ENCODE data around the gene GRIN2C. TPM values are rescaled to one million over a fixed set of nuclear protein-coding genes. Genes with fewer than 3 reads are reported as not detected.

Gene GRIN2C
- total RNA-seq, 4 donors from 2014 or later = 0.17 to 0.38 (median 0.27) TPM

DNA sequence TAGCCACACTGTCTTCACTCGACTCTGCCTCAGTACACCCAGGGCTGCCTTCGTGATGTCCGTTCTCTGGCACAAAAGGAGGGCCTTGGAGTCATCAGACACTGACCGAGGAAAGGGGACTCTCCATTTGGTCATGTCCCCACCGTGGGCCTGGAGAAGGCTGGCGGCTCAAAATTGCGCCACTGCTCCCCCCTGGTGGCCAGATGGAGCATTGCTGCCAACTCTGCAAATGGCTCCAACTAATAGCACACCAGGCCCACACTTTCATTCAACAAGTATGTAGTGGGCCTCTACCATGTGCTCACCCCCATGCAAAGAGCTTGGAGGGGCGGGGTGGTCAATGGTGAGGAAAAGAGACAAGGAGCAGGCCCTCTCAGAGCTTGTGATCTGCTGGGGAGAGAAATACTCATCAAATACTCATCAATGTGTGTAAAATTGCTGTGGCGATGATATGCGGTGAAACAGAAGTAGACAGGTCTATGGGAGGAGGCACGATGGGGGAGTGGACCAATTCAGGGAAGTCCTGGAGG, 5.2 kb upstream of the GRIN2C start:
- TF ChIP-seq CTCF (IDR thresholded peaks at IDR 0.05; ENCODE audit: low read depth) = no peak

DNA sequence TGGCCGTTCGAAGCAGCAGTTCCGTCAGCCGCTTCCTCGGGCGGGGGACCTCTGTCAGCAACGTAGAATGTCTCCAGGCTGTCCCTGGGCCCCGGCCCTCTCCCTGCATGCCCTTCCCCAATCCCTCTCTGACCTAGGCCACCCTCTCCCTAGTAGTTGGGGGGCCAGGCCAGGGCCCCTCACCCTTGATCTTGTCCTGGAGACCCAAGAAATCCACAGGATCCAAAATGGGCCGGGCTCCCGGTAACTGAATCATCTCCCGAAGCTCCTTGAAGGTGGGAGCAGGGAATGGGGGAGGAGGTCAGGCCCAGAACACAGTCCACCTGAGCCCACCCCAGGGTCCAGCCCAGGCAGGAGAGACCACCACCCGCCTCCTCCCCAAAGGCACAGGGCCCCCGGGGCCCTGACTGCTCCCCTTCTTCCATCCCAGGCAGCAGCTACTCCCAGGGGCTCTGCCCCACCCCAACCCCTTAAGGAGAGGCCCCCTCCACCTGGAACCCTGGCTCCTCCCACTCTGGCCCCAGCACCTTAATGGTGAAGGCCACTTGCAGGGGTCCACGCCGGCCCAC, 4.7 kb upstream of the GRIN2C start:
- TF ChIP-seq CTCF (IDR thresholded peaks at IDR 0.05; ENCODE audit: low read depth) = no peak

DNA sequence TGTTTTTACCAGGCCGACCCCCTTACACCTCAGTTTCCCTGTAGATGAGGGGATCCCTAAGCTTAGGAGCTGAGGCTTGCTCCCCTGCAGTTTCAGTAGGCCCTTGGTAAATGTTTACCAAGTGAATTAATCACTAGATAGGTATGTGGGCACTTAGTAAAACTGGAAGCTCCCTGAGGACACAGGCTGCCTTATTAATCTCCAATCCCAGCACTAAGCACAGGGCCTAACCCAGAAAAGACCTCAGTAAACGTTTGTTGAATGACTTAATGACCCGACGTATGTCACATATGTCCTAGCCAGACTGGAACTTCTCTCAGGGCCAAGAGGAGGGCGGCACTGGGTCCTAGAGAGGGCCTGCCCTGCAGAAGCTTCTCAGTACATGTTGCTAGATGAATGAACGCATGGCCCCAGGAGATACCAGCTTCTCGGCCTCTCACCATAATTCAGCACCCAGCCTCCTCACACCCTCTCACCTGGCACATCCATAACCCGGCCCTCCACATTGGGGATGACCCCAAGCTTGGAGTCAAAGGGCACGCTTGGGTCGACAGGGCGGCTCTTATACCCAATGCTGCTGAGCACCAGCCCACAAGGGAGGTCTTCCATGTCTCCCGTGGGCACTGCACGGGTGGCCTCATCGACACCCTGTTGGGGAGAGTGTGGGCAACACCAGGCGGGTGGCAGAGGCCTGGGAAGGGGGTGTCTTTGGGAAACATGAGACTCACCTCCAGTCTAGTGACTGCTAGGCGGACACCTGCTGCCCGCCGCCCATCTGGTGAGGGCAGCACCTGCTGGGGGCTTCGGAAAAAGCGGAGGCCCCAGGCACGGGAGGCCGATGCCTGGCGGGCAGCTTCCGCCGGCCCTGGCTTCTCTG, 4.0 kb upstream of the GRIN2C start:
- TF ChIP-seq CTCF (IDR thresholded peaks at IDR 0.05; ENCODE audit: low read depth) = no peak

- TF ChIP-seq CTCF (IDR thresholded peaks at IDR 0.05; ENCODE audit: low read depth) = no peak
Observed at GRCh38 chr17:74862919-74863318, 3.2 kb upstream of the GRIN2C start.

DNA sequence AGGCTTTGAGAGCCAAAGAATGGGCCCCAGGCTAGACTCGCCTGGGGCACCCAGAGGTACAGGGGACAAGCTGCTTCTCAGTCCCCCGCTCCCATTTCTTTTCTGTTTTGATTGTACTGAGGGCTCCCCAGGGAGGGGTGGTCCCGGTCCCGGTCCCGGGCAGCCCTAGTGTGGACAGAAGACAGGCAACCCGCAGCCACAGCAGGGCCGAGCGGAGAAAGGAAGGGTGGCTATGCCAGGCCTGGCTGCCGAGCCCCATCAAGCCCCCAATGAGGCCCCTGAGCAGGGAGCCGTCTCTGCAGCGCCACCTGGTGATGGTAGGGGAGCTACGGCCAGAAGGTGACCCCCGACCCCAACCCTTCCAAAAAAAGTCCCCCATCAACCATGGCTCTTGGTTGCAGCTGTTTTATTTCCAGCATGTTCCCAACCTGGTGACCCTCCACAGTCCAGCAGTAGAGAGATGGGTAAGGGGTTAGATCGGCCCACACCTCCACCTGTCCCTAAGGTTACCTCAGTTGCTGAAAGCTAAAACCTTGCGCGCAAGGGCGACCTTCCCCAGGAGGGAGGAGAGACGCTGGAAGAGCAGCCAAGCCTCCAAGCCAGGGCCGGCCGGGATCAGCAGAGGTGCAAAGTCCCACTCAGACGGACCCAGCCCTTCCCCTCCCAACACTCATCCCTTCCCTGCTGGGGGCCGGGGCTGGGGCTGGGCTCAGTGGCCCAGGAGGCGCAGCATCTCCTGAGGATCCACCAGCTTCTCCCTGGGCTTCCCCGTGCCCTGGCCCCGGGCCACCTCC, 2.6 kb upstream of the GRIN2C start:
- no peak for TF ChIP-seq CTCF (IDR thresholded peaks at IDR 0.05; ENCODE audit: low read depth)

- no peak for TF ChIP-seq CTCF (IDR thresholded peaks at IDR 0.05; ENCODE audit: low read depth)
Observed at GRCh38 chr17:74861662-74862107, 2.0 kb upstream of the GRIN2C start.

All from subcutaneous adipose tissue (tissue), 4 donors.